ENCODE data around the gene HIKESHI.
A peak's percentile ranks its signal among the peaks of the same experiment; 100 is the strongest.

Gene HIKESHI

GRCh38 chr11:86302092-86302793, at the start of gene HIKESHI:
TSS of gene HIKESHI (plus strand) at chr11:86302240. CDS start at chr11:86302449, 209 bp downstream.
- peak; percentile 98 for DNase-seq (ENCODE audit: low read depth)

- no peak for DNase-seq (ENCODE audit: low read depth)
Measured at GRCh38 chr11:86255896-86256295, 46.1 kb upstream of the HIKESHI start.

DNA sequence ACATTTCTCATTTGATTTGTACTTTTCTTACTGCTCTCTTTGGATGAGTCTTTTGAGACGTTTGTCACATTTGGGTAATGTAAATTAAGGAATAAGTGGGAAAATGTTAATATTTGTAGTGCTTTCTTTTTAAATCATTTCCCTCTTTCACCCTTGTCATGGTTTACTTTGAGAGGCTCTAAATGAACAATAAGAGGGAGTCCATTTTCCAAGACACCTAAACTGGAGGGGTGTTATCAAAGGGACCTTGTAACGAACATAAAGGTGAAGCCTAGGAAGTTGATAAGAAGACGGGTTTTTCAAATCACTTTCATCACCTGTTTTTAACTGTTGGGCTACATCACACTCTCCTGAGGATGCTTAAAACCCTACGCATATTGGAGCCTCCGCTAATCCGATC, 45.4 kb upstream of the HIKESHI start:
- DNase-seq (ENCODE audit: low read depth): no peak

DNA sequence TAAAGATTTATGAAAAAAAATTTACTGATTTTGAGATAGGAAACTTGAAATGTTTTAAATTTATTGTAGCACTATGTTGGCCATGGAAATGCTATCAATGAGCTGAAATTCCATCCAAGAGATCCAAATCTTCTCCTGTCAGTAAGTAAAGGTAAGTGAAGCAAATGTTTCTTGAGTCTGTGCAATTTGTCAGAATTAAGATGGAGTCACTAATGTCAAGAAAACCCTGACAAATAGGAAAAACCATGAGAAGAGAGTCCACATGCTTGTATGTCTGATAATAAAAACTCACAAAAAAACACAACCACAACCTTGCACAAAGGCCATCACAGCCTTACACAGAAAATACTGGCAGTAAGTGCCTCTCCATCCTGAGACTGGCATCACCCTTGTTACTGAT, 44.6 kb upstream of the HIKESHI start:
- no peak for DNase-seq (ENCODE audit: low read depth)

DNA sequence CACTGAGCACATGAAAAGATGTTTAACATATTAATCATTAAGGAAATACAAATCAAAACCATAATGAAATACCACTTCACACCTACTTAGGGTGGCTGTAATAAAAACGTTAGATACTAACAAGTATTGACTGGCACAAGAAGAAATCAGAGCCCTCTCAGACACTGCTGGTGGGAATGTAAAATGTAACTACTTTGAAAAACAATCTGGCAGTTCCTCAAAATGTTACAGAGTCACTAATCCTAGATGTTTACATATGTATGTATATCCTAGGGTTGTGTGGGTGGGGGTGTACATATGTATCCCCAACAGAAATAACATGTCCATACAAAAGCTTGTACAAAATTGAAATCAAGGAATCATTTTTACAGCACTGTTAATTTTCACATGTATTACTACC, 42.3 kb upstream of the HIKESHI start:
- no peak for DNase-seq (ENCODE audit: low read depth)

GRCh38 chr11:86261328-86261727, 40.7 kb upstream of the HIKESHI start:
- DNase-seq (ENCODE audit: low read depth): no peak

DNA sequence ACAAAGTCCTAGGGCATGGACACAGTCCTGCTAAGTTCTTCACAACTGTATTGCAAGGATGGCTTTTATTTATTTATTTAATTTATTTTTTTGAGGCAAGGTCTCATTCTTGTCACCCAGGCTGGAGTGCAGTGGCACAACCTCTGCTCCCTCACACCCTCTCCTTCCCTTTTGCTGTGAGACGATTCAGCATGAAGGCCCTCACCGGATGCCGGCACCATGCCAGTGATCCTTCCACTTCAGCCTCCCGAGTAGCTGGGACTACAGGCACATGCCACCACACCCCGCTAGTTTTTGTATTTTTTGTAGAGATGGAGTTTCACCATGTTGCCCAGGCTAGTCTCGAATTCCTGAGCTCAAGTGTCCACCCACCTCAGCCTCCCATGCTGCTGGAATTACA, 39.7 kb upstream of the HIKESHI start:
- no peak for DNase-seq (ENCODE audit: low read depth)

- no peak for DNase-seq (ENCODE audit: low read depth)
Measured at GRCh38 chr11:86264649-86265048, 37.4 kb upstream of the HIKESHI start.

GRCh38 chr11:86265194-86265593, 36.8 kb upstream of the HIKESHI start:
- DNase-seq (ENCODE audit: low read depth): no peak

DNA sequence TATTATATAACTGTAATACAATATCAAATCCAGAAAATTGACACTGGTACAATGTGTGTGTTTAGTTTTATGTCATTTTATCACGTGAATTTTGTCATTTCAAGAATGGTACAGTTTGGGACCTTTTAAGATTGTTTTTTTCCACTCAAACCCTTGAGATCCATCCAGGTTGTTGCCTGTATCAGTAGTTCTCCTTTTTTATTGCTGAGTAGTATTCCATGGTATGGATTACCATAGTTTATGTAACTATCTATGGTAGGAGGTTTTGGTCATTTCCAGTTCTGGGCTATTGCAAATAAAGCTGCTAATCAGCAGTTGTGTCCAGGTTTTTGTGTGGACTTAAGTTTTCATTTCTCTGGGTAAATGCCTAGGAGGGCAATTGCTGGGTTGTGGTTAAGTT, 32.4 kb upstream of the HIKESHI start:
- no peak for DNase-seq (ENCODE audit: low read depth)

GRCh38 chr11:86274503-86274902, 27.5 kb upstream of the HIKESHI start:
- no peak for DNase-seq (ENCODE audit: low read depth)

GRCh38 chr11:86274999-86275398, 27.0 kb upstream of the HIKESHI start:
- DNase-seq (ENCODE audit: low read depth): no peak

- DNase-seq (ENCODE audit: low read depth): no peak
Measured at GRCh38 chr11:86275493-86276370, 26.3 kb upstream of the HIKESHI start.

- DNase-seq (ENCODE audit: low read depth): peak; percentile 20
Measured at GRCh38 chr11:86277741-86278140, 24.3 kb upstream of the HIKESHI start.

- peak; percentile 55 for DNase-seq (ENCODE audit: low read depth)
Measured at GRCh38 chr11:86278226-86278625, 23.8 kb upstream of the HIKESHI start.

DNA sequence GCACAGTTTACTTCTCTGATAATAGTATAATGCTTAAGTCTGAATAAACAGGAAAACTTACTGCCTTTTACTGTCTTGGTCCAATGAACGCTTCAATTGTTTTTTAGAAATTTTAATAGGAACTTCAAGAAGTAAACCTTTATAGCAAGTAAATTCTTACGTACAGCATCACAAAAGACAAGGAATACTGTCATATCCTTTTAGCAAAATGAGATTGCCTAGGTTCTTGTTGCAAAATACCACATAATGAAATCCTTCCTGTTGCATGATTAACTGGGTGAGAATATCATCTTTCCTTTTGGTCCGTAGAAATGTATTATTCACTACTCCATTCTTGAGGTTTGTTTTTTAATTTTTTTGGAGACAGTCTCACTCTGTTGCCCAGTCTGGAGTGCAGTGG, 22.3 kb upstream of the HIKESHI start:
- DNase-seq (ENCODE audit: low read depth): no peak

- DNase-seq (ENCODE audit: low read depth): no peak
Measured at GRCh38 chr11:86287468-86287796, 14.6 kb upstream of the HIKESHI start.

- peak; percentile 20 for DNase-seq (ENCODE audit: low read depth)
Measured at GRCh38 chr11:86288776-86289507, 13.1 kb upstream of the HIKESHI start.

DNA sequence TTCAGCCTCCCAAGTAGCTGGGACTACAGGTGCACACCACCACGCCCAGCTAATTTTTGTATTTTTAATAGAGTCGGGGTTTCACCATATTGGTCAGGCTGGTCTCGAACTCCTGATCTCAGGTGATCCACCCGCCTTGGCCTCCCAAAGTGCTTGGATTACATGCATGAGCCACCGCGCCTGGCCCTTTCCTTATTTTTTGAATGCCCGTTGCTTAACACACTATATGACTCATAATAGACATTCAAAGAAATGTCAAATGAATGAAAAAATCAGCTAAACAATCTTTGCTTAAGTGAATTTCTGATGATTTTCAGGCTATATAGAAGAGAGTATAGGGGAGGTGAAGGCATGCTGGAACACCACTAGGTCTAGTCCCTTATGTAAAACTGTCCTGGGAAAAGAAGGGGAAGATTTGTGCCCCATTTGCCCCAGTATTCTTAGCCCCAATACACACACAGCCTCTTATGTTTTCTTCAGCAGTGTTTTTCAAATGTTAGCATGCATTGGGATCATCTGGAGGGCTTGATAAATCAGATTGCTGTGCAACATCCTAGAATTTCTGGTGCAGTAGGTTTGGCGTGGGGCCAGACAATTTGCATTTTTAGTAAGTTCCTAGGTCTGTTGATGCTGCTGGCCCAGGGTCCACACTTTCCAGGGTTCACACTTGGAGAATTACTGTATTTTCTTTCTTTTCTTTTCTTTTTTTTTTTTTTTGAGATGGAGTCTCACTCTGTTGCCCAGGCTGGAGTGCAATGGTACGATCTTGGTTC, 12.3 kb upstream of the HIKESHI start:
- peak; percentile 55 for DNase-seq (ENCODE audit: low read depth)

DNA sequence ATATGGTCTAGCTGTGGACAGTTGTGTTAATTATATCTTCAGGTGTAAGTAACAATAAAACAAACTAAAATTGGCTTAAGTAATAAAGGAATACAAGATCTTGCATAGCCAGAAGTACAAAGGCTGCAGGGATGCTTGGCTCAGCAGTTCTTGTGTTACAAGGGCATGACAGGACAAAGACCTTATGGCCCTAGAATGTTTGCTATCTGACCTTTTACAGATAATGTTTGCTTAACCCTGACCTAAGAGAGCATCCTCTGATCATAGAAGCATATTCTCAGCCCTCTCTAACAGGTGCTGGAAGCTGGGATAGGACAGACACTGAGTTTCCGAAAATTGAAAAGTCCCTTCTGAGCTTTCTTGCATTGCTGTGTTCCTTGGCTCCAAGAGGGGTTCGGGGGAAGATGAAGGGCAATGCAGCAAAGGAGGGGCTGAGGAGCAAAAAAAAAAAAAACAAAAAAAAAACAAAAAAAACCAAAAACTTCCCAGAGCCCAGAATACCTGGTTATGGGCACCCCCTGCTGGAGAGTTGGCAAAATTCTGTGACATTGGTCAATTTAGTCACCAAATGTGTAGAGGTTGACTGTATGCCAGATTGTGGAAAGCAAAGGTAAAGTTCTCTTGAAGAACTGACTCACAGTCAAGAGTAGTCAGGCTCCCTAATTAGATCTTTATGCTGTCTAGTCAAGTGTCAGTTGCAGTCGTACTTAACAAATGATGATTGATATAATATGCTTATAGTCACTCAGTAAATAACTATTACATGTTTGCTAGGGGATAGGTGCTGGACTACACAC, 10.4 kb upstream of the HIKESHI start:
- DNase-seq (ENCODE audit: low read depth): peak; percentile 37

GRCh38 chr11:86292912-86293616, 9.0 kb upstream of the HIKESHI start:
- no peak for DNase-seq (ENCODE audit: low read depth)
